Endothelial cell of umbilical vein (primary cell): ENCODE results near the gene NPDC1. TPM values are rescaled to one million over a fixed set of nuclear protein-coding genes. Genes with fewer than 3 reads are reported as not detected.

Experiments used
- BruUV-seq: library from RNA; stranded (reverse); fragments of 400-500 nt; replicated peaks from 2 replicates; lab custom pipeline; 2021; lab: Mats Ljungman, UMichigan
- CTCF ChIA-PET: fragments of 300-600, 350-600 bp; sonication (Branson Sonifier 250); formaldehyde crosslinking; loops from one replicate; lab custom pipeline; 2021; ENCODE audit warnings: antibody characterized with exemption, inconsistent platforms; lab: Charles Lee
- POLR2A ChIA-PET: fragments of 300-600, 350-600 bp; sonication (Branson Sonifier 250); formaldehyde crosslinking; loops from one replicate; lab custom pipeline; 2021; ENCODE audit warnings: antibody characterized with exemption, inconsistent platforms; lab: Charles Lee
- DNase-seq: peaks from one replicate; pipeline ENCODE4 v3.0.0-alpha.2; 2011; ENCODE audit warnings: low read depth, low spot score
- FAIRE-seq: peaks from 2 replicates; lab custom pipeline; 2011; peaks lifted over from hg19 to GRCh38; lab: Jason Lieb, UNC
- H2AFZ ChIP-seq: 2 replicates; pipeline ENCODE4 v1.6.0; 2012; ENCODE audit warnings: low read depth, low read length, control low read depth, inconsistent platforms
- H3K27ac ChIP-seq: 2 replicates; pipeline ENCODE4 v1.5.1; 2011; ENCODE audit warnings: low read depth, mild to moderate bottlenecking, control low read depth, low read length, moderate library complexity; ENCODE audit not compliant: insufficient read depth
- H3K27me3 ChIP-seq, 2 experiments: 2 replicates each; pipeline versions ENCODE4 v1.6.0 to v1.6.1; 2011; ENCODE audit warnings: low read length in 2 of 2, mixed read lengths in 1 of 2; ENCODE audit not compliant: control insufficient read depth in 2 of 2, insufficient read depth in 2 of 2
- H3K36me3 ChIP-seq, 2 experiments: 2 replicates in 1 of 2; 3 replicates in 1 of 2; pipeline ENCODE4 v1.5.1; 2011; ENCODE audit warnings: low read length in 2 of 2, mild to moderate bottlenecking in 1 of 2, moderate library complexity in 1 of 2; ENCODE audit not compliant: control insufficient read depth in 2 of 2, insufficient read depth in 2 of 2; ENCODE audit errors: extremely low read depth in 1 of 2
- H3K4me1 ChIP-seq: 3 replicates; pipeline ENCODE4 v1.5.1; 2011; ENCODE audit warnings: mild to moderate bottlenecking, low read length; ENCODE audit not compliant: control insufficient read depth, insufficient read depth; ENCODE audit errors: extremely low read depth
- H3K4me2 ChIP-seq: 2 replicates; pipeline ENCODE4 v1.6.1; 2011; ENCODE audit warnings: low read length, control low read depth, mixed read lengths; ENCODE audit not compliant: insufficient read depth
- H3K4me3 ChIP-seq, 3 experiments: fragments of 200-600 bp in 1 of 3; sonication (generic), shearing (Covaris generic) in 1 of 3; replicated peaks in 1 of 3; 2 replicates each; pipeline ENCODE4 v1.5.1; 2011 to 2016; ENCODE audit warnings: control low read depth in 3 of 3, low read length in 3 of 3, mild to moderate bottlenecking in 2 of 3, inconsistent platforms in 1 of 3, low read depth in 1 of 3, moderate library complexity in 1 of 3; ENCODE audit not compliant: insufficient read depth in 1 of 3
- H3K79me2 ChIP-seq: 2 replicates; pipeline ENCODE4 v1.6.0; 2012; ENCODE audit warnings: low read length, inconsistent platforms; ENCODE audit not compliant: control insufficient read depth, insufficient read depth
- H3K9ac ChIP-seq: replicated peaks from 2 replicates; pipeline ENCODE3; 2011; ENCODE audit warnings: low read length, control low read depth; ENCODE audit not compliant: insufficient read depth; ENCODE audit errors: extremely low read depth
- H3K9me1 ChIP-seq: replicated peaks from 3 replicates; pipeline ENCODE4 v1.6.0; 2011; ENCODE audit warnings: mild to moderate bottlenecking, low read length; ENCODE audit not compliant: control insufficient read depth, insufficient read depth; ENCODE audit errors: extremely low read depth
- H3K9me3 ChIP-seq: replicated peaks from 2 replicates; pipeline ENCODE4 v1.5.1; 2012; ENCODE audit warnings: low read length, inconsistent platforms; ENCODE audit not compliant: control insufficient read depth, insufficient read depth
- H4K20me1 ChIP-seq: replicated peaks from 2 replicates; pipeline ENCODE3; 2011; ENCODE audit warnings: mild to moderate bottlenecking, low read length; ENCODE audit not compliant: control insufficient read depth, insufficient read depth; ENCODE audit errors: extremely low read depth
- EZH2 ChIP-seq: IDR thresholded peaks from 2 replicates; pipeline ENCODE4 v1.6.1; 2012; ENCODE audit warnings: borderline replicate concordance, low read depth, mild to moderate bottlenecking, moderate library complexity, low read length, inconsistent platforms; ENCODE audit not compliant: severe bottlenecking
- FOS ChIP-seq: IDR thresholded peaks from 2 replicates; pipeline ENCODE4 v1.6.1; 2011; ENCODE audit warnings: mild to moderate bottlenecking, low read length, moderate library complexity, borderline replicate concordance; ENCODE audit not compliant: insufficient read depth
- GATA2 ChIP-seq: IDR thresholded peaks from 2 replicates; pipeline ENCODE4 v1.7.0; 2011; ENCODE audit warnings: low read depth, mild to moderate bottlenecking, moderate library complexity, mixed read lengths, low read length; ENCODE audit not compliant: insufficient read length, insufficient read depth
- JUN ChIP-seq: IDR thresholded peaks from 2 replicates; pipeline ENCODE4 v1.6.1; 2011; ENCODE audit warnings: borderline replicate concordance, low read depth; ENCODE audit not compliant: insufficient read length, insufficient read depth
- MYC ChIP-seq: IDR thresholded peaks from one replicate; pipeline ENCODE4 v1.6.1; 2011; ENCODE audit warnings: mild to moderate bottlenecking, low read depth, low read length
- POLR2A ChIP-seq: IDR thresholded peaks from 2 replicates; pipeline ENCODE4 v1.6.1; 2012; ENCODE audit warnings: low read depth, mild to moderate bottlenecking, control low read depth, low read length
- POLR2AphosphoS5 ChIP-seq: IDR thresholded peaks from 2 replicates; pipeline ENCODE4 v1.6.1; 2012; ENCODE audit warnings: low read depth, mild to moderate bottlenecking, control low read depth, low read length, moderate library complexity; ENCODE audit not compliant: insufficient read depth
- dilution Hi-C: fragments of 300-500 bp; cut with MboI; formaldehyde crosslinking; loops from one replicate; pipeline ENCODE4 v1.15.0; 2019; ENCODE audit warnings: low sequenced_read_pairs; ENCODE audit not compliant: extremely low pct_ligation_motif_present
- intact Hi-C: fragments of 100-400 bp; cut with micrococcal nuclease; formaldehyde crosslinking; loops from one replicate; pipeline ENCODE4 v1.10.0; 2022
- polyA plus RNA-seq, 4 experiments: library from polyadenylated mRNA; depleted of rRNA in 3 of 4; stranded (reverse) in 3 of 4; unstranded in 1 of 4; fragments of >200 nt; gene quantifications; 2 replicates each; pipeline versions ENCODE4 v1.2.1 to v1.2.3, GENCODE V29; 2011 to 2012; ENCODE audit warnings: missing spikeins in 1 of 4
- total RNA-seq: library from RNA; stranded (reverse); gene quantifications from 2 replicates; pipeline ENCODE4 v1.2.3, GENCODE V29; 2021
- TF ChIP-seq, protein P1 (sequence below), 2 donors: IDR thresholded peaks; 1 replicate in 1 of 2; 2 replicates in 1 of 2; pipeline ENCODE4 v1.5.1; 2011; ENCODE audit warnings: low read length in 2 of 2, mild to moderate bottlenecking in 2 of 2, moderate library complexity in 2 of 2, control low read depth in 1 of 2, inconsistent platforms in 1 of 2, low read depth in 1 of 2; ENCODE audit not compliant: insufficient read depth in 1 of 2; ENCODE audit errors: extremely low read depth in 1 of 2
- TF ChIP-seq, protein P2 (sequence below): IDR thresholded peaks from 2 replicates; pipeline ENCODE4 v1.6.1; 2011; ENCODE audit not compliant: insufficient read depth, insufficient read length

Gene NPDC1
- total and polyA plus RNA-seq, 2 donors (not counting 3 experiments of a cell fraction or from before 2014, with no cell fraction given): 115 to 181 TPM

DNA sequence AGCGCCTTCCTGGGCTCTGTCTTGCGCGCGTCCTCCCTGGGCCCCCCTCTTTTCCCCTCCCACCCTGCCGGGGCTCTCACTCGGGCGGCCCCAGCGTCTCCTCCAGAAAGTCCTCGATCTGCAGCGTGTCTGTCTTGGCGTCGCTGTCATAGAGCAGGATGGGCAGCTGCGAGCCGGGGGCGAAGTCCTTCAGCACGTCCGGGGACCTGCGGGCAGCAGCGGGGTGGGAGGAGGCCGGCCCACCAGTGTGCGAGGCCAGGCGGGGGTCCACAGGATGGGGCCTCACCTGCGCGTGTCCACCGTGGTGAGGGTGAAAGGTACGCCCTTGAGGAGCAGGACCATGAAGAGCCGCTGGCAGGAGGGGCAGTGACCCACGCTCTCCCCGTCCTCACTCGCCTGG lies 50.6 kb downstream of the NPDC1 start:
- TF ChIP-seq, protein P1, sequence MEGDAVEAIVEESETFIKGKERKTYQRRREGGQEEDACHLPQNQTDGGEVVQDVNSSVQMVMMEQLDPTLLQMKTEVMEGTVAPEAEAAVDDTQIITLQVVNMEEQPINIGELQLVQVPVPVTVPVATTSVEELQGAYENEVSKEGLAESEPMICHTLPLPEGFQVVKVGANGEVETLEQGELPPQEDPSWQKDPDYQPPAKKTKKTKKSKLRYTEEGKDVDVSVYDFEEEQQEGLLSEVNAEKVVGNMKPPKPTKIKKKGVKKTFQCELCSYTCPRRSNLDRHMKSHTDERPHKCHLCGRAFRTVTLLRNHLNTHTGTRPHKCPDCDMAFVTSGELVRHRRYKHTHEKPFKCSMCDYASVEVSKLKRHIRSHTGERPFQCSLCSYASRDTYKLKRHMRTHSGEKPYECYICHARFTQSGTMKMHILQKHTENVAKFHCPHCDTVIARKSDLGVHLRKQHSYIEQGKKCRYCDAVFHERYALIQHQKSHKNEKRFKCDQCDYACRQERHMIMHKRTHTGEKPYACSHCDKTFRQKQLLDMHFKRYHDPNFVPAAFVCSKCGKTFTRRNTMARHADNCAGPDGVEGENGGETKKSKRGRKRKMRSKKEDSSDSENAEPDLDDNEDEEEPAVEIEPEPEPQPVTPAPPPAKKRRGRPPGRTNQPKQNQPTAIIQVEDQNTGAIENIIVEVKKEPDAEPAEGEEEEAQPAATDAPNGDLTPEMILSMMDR (IDR thresholded peaks at IDR 0.05; ENCODE audit: extremely low read depth in 1 of 2, insufficient read depth in 1 of 2, low read depth in 1 of 2, low read length in 2 of 2): no peak
- no peak for TF ChIP-seq FOS
- no peak for TF ChIP-seq POLR2A
- TF ChIP-seq MYC: no peak
- TF ChIP-seq, protein P2, sequence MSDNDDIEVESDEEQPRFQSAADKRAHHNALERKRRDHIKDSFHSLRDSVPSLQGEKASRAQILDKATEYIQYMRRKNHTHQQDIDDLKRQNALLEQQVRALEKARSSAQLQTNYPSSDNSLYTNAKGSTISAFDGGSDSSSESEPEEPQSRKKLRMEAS: no peak
- no peak for TF ChIP-seq EZH2
- no peak for TF ChIP-seq JUN
- TF ChIP-seq GATA2: no peak
- TF ChIP-seq POLR2AphosphoS5: no peak
- Histone ChIP-seq H3K9ac (no peak overlapping the region), H4K20me1 (no peaks in the 10 kb centered on the region), H3K79me2 (peaks cover 9% of the 10 kb centered on the region), H3K9me3 (no peaks in the 10 kb centered on the region), H3K4me2 (no peak overlapping the region), H3K27me3 (no peaks in the 10 kb centered on the region), H3K36me3 (no peaks in the 10 kb centered on the region), H3K4me1 (peaks cover 32% of the 10 kb centered on the region), H3K4me3 (no peak overlapping the region), H2AFZ (no peak overlapping the region), H3K9me1 (no peaks in the 10 kb centered on the region), H3K27ac (no peak overlapping the region)
- FAIRE-seq (no peak), DNase-seq (no peak)
- CTCF ChIA-PET: interaction anchor here (0.5 to 1.9 kb wide), 6 partner anchors 34 to 109 kb away, joined by 3 to 16 read pairs (median 6); partner anchors contain the start of gene TRAF2
- no TSS peak for BruUV-seq
- dilution Hi-C loops (no loop called here), intact Hi-C loops (loop anchor here (5.0 kb wide), 1 partner anchor 153 kb away; the partner anchor contains the start of gene AJM1)
- POLR2A ChIA-PET: no interaction called here
